Central memory CD8-positive, alpha-beta T cell (primary cell): ENCODE measurements around the gene TSPAN31.

Experiments used
- ATAC-seq: fragments of 150-1000 bp; cut with Tn5 transposase; replicated peaks from 2 replicates; pipeline ENCODE4 v1.10.0; 2022; ENCODE audit warnings: mild to moderate bottlenecking, moderate FRiP score, moderate number of reproducible peaks; ENCODE audit not compliant: poor library complexity, severe bottlenecking; ENCODE audit errors: extremely low read depth
- DNase-seq, 2 donors: peaks; one replicate each; pipeline ENCODE4 v3.0.0; 2021; ENCODE audit warnings: low spot score in 2 of 2
- H3K27ac Mint-ChIP-seq: one replicate; pipeline ENCODE4 v1.8.0; 2022; ENCODE audit warnings: low read depth, mild to moderate bottlenecking, moderate library complexity, mixed read lengths
- H3K27me3 Mint-ChIP-seq: one replicate; pipeline ENCODE4 v1.8.0; 2022; ENCODE audit warnings: mixed read lengths
- H3K36me3 Mint-ChIP-seq: one replicate; pipeline ENCODE4 v1.8.0; 2022; ENCODE audit warnings: mild to moderate bottlenecking, moderate library complexity, mixed read lengths; ENCODE audit not compliant: insufficient read depth
- H3K4me1 Mint-ChIP-seq: one replicate; pipeline ENCODE4 v1.8.0; 2022; ENCODE audit warnings: mixed read lengths
- H3K4me3 Mint-ChIP-seq: one replicate; pipeline ENCODE4 v1.8.0; 2022; ENCODE audit warnings: mild to moderate bottlenecking, moderate library complexity, mixed read lengths
- H3K9me3 Mint-ChIP-seq: one replicate; pipeline ENCODE4 v1.8.0; 2022; ENCODE audit warnings: mixed read lengths

TSPAN31 gene

DNA sequence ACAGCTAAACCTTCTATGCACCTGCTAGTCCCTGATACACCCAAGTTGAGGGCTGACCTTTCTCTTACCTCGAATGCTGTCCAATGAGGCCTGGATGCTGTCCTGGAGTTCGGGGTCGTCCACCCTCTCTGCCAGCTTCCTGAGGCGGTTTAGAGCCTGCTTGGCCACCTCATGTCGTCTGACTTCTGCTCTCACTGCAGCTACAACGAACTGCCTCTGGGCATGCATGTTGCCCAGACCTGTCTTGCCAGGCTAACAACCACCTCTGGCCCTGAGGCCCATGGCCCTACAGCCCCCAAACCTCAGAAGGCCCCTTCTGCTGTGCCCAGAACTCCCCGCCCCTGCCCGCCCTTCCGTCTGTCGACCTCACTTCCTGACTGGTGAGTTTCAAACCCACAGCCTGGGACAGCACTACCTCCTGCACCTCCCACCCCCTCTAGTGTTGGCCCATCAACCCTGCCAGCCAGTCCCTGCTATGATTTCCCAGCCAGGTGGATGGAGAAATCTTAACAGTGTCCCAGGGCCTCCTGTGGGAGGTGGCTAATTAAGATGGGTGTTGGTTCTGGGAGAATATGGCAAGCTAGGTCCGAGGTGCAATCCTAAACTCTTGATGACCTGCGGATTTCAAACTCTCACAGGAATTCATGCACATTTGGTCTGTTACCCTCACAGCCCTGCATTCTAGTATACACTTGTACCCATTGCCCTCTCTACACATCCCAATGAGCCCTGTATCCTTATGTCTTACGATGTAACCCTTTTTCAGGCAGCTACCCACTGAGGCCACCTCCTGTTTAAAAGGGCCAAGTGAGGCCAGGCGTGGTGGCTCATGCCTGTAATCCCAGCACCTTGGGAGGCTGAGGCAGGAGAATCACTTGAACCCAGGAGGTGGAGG is 2.7 kb upstream of the TSPAN31 start:
- peak; percentile 52 for ATAC-seq
- H3K27me3 Mint-ChIP-seq, result no peaks in the 10 kb centered on the region

DNA sequence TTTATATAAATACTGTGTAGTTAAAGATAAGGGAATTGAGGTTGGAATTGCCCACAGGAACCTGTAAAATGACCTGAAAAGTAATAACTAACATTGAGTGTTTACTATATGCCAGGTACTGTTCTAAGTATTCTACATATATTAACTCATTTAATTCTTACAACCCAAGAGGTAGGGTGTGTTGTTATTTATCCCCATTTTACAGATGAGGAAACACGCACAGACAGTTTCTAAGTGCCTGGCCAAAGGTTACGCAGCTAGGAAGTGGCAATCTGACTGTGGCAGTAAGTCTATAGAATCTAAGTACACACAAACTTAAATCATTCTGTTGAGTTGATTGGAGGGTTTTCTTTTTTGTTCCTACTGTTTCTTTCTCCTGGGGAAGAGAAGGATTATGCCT is 1.1 kb upstream of the TSPAN31 start:
- DNase-seq (no peak), ATAC-seq (no peak)
- Mint-ChIP-seq H3K27me3 (no peaks in the 10 kb centered on the region), H3K4me3 (peak overlapping the region; percentile 86), H3K9me3 (no peaks in the 10 kb centered on the region), H3K27ac (peak overlapping the region; percentile 91), H3K36me3 (peaks cover 46% of the 10 kb centered on the region), H3K4me1 (peaks cover 58% of the 10 kb centered on the region)

More for the DNA sequence above, 2.7 kb upstream of the TSPAN31 start:
- H3K36me3 Mint-ChIP-seq, result peaks cover 35% of the 10 kb centered on the region
- peak; percentile 54 to 64 for DNase-seq
- peak overlapping the region; percentile 83 for H3K4me3 Mint-ChIP-seq
- no peaks in the 10 kb centered on the region for H3K9me3 Mint-ChIP-seq
- peaks cover 59% of the 10 kb centered on the region for H3K4me1 Mint-ChIP-seq
- H3K27ac Mint-ChIP-seq, result peak overlapping the region; percentile 88

DNA sequence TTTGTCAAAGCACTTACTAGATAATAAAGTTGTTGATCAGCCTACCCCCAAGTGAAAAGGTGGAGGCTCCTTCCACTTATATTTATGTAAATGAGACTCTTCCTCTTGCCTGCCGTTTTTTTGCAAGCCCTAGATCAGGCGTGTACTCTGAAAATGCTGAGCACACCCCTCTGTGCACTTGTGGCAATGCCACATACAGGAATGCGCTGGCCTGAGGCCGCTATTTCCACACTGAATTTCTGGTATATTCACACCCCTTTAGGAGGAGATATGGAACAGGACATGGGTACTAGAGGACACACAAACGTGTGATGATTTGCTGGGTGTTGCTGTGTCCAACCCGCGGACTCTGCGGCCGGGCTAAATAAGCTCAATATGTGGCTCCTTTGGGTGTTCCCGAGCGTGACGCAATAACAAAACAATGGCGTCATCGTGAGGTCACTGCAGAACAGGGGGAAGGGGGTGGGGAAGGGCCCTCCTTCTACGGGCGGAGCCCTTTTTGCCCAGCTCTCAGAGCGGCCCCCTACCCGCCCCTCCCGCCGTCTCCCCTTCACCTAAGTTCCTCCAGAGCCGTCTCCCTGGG is 554 bp upstream of the TSPAN31 start:
- peaks cover 55% of the 10 kb centered on the region for H3K4me1 Mint-ChIP-seq
- peak; percentile 22 for ATAC-seq
- peak overlapping the region; percentile 86 for H3K4me3 Mint-ChIP-seq
- no peaks in the 10 kb centered on the region for H3K27me3 Mint-ChIP-seq
- peak; percentile 56 to 68 for DNase-seq
- H3K27ac Mint-ChIP-seq, result peak overlapping the region; percentile 91
- H3K9me3 Mint-ChIP-seq, result no peaks in the 10 kb centered on the region
- H3K36me3 Mint-ChIP-seq, result peaks cover 44% of the 10 kb centered on the region

DNA sequence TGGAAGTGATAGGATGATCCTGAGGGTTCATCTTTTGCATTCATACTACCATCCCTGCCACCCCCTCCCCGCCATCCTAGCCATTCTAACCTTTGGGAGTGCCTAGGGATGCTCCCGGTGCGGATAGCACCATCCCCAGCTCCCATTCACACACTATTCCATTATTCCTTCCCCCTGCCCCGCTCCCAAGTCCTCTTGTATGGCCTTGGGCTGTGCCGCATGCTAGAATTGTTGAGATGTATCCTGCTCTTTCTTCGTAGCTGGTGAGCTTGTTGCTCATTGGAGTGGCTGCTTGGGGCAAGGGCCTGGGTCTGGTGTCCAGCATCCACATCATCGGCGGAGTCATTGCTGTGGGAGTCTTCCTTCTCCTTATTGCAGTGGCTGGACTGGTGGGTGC is 644 bp downstream of the TSPAN31 start:
- peaks cover 49% of the 10 kb centered on the region for H3K4me1 Mint-ChIP-seq

DNA sequence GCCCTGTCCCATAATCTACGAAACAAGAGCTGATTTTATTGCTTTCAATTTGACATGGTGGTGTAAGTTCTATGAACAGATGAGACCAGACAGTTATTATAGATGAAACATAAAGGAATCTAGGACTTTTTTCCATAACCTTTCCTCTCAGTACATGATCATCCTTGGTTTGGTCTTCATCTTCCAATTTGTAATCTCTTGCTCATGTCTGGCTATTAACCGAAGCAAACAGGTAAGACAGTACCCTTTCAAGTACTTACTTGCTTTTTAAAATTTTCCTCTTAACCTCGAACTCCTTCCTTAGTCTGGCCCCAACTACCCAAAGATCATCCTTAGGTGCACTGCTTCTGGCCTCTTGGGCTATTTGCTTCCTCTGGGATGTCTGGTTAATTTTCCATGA is 1.2 kb downstream of the TSPAN31 start:
- H3K27ac Mint-ChIP-seq, result peak overlapping the region; percentile 91
- no peaks in the 10 kb centered on the region for H3K9me3 Mint-ChIP-seq
- ATAC-seq (no peak), DNase-seq (no peak)
- H3K4me1 Mint-ChIP-seq, result peaks cover 45% of the 10 kb centered on the region
- H3K4me3 Mint-ChIP-seq, result peak overlapping the region; percentile 86
- H3K36me3 Mint-ChIP-seq, result peaks cover 40% of the 10 kb centered on the region
- no peaks in the 10 kb centered on the region for H3K27me3 Mint-ChIP-seq

More for the DNA sequence above, 644 bp downstream of the TSPAN31 start:
- Mint-ChIP-seq H3K27ac (peak overlapping the region; percentile 91), H3K9me3 (no peaks in the 10 kb centered on the region), H3K27me3 (no peaks in the 10 kb centered on the region), H3K4me3 (peak overlapping the region; percentile 86), H3K36me3 (peaks cover 41% of the 10 kb centered on the region)
- DNase-seq (no peak), ATAC-seq (no peak)

DNA sequence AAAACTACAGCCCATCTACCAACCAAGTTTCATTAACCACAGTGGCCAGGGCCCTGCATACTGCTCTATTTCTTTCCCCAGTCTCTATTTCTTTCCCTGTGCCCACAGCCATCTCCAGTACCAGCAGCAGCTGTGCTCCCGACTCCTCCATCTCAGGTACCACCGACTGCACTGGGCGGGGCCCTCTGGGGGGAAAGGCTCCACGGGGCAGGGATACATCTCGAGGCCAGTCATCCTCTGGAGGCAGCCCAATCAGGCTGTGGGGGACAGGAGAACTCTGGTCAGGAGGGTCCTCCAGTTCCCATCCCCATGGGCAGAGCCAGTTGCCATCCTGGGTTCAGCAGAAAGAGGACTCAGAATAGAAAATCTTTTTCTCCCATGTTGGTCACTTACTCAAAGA is 4.2 kb downstream of the TSPAN31 start:
- Mint-ChIP-seq H3K27ac (no peak overlapping the region), H3K4me3 (no peak overlapping the region), H3K9me3 (no peaks in the 10 kb centered on the region), H3K4me1 (peaks cover 54% of the 10 kb centered on the region), H3K36me3 (peaks cover 41% of the 10 kb centered on the region), H3K27me3 (no peaks in the 10 kb centered on the region)
- no peak for ATAC-seq
- DNase-seq, result no peak

DNA sequence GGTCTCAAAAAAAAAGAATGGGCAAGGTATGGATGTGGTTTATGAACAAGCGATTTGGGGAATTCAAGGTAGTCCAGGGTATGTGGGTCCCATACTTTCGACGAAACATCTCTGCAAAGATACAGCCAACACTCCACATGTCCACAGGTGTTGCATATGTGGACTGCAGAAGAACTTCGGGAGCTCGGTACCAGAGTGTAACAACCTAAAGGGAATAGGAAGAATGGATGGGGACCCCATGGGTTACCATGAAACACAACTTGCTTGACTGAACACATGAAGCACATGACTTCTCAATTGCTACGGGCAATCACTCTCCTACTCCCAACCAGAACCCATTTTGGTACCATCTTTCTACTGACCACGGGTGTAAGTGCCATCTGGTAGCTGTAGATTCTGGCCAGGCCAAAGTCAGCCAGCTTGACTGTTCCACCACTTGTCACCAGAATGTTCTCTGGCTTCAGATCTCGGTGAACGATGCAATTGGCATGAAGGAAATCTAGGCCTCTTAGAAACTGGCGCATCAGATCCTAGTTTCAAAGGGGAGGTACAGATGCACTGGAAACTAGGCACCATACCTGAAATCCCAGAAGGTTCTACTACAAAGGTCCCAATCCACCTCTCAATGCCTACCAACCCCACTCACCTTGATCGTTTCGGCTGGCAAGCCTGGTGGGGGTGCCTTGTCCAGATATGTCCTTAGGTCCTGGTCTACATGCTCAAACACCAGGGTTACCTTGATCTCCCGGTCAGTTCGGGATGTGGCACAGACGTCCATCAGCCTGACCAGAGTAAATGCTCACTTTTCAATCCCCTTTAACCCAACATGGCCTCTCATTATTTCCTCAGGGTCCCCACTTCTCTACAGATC is 6.0 kb downstream of the TSPAN31 start:
- H3K36me3 Mint-ChIP-seq, result peaks cover 31% of the 10 kb centered on the region
- H3K9me3 Mint-ChIP-seq, result no peaks in the 10 kb centered on the region
- no peak for DNase-seq
- H3K27ac Mint-ChIP-seq, result no peak overlapping the region
- H3K4me1 Mint-ChIP-seq, result peaks cover 45% of the 10 kb centered on the region
- ATAC-seq, result no peak
- no peaks in the 10 kb centered on the region for H3K27me3 Mint-ChIP-seq
- peak overlapping the region; percentile 84 for H3K4me3 Mint-ChIP-seq

DNA sequence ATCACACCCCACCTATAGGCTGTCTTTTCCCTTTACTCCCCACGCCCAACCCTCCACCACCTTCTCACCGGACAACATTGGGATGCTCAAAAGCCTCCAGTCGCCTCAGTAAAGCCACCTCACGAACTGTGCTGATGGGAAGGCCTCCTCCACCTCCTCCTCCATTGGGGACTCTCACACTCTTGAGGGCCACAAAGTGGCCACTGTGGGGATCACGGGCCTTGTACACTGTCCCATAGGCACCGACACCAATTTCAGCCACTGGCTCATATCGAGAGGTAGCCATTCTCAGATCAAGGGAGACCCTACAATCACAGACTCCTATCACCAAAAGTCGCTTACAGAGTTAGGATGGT is 6.6 kb downstream of the TSPAN31 start:
- ATAC-seq (no peak), DNase-seq (no peak)
- H3K4me3 Mint-ChIP-seq, result peak overlapping the region; percentile 84
- peaks cover 45% of the 10 kb centered on the region for H3K4me1 Mint-ChIP-seq
- peak overlapping the region; percentile 80 for H3K27ac Mint-ChIP-seq
- H3K9me3 Mint-ChIP-seq, result no peaks in the 10 kb centered on the region
- peaks cover 36% of the 10 kb centered on the region for H3K36me3 Mint-ChIP-seq
- H3K27me3 Mint-ChIP-seq, result no peaks in the 10 kb centered on the region

DNA sequence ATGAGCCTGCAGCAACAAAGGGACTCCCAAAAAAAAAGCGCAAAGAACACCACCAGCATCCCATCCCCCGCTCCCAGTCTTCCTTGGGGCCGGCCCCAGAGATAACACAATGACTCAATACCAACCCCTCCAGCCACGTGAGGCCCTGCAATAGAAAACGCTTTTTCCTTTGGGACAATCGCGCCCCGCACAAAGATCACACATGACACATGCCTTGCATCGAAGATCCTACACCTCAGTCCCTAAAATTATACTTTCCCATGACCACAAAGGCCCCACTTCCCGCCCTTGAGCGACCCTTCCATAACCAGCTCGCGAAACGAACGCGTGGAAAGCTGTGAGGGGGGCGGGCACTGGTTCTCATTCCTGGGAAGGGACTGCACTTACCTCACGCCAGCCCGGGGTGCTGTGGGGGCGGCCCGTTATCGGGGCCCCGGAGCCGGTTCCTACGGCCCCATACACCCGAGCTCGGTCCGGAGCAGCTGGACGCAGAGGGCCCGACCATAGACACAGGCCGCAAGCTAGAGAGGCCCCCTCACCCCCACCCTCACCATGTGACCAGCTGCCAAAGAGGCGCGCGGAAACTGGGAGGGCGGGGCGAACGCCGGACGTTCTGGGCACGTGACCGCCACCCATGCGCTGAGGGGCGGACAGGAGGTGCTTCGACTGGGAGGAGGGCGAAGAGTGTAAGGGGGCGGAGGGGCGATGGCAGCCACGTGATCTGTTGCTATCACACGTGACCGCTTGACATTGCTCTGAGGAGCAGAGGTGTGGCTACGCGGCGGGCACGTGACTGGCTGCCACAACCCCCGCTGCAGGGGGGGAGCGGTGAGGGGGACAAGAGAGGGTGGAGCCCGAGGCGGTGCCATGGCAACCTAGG is 7.2 kb downstream of the TSPAN31 start, which contains the start of gene CDK4:
Gene CDK4 (minus strand): TSS at position 523 of the 880 bp plus-strand sequence. CDS start 593 bp downstream, outside the sequence.
- Mint-ChIP-seq H3K4me3 (peak within 1 kb of the TSS; percentile 84), H3K36me3 (peaks cover 38% of the 10 kb centered on the region), H3K4me1 (peaks cover 48% of the 10 kb centered on the region), H3K27me3 (no peaks in the 10 kb centered on the region), H3K27ac (peak within 1 kb of the TSS; percentile 80), H3K9me3 (no peaks in the 10 kb centered on the region)
- peak; percentile 81 for ATAC-seq
- DNase-seq, result peak; percentile 95 to 99

DNA sequence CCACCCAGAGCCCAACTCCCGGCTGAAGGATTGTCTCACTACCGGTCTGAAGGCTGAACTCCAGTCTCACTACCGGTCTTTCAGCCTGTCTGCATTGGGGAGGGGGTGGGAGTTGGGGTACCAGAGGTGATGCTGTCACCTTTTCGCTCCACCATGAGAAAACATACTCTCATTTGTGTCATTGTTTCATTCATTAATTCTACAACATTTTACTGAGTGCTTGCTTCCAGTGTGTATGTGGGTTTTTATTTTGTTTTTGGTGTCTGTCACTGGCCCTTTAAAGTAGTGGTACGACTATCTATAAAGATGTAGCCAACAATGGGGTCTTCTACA is 7.8 kb downstream of the TSPAN31 start:
- H3K4me1 Mint-ChIP-seq, result peaks cover 50% of the 10 kb centered on the region
- ATAC-seq, result no peak

DNA sequence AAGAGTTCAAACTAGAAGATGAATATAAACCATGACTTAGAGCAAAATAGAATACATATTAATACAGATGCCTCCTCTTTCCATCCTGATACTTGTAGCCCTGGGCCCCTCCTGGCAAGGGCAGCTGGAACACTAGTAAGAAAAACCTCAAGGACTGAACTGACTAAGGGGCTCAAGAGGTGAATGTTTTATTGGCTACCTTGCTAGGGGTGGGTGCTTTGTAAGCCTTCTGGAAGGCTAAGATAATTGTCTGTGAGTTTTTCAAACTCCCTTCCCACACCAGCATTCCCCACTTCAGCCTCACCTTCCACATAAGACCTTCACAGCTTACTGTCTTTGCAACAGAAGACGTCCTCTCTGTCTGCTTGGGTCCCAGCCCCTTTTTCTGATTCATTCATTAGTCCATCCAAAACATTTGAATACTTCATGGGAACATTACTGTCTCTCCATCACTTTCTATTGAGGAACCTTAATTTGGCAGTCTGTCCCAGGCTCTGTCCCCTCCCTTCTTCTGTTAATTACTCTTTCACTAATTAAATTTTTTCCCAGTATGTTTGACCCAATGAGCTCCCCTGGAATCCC is 9.0 kb downstream of the TSPAN31 start:
- Mint-ChIP-seq H3K27ac (peak overlapping the region; percentile 80), H3K4me1 (peaks cover 56% of the 10 kb centered on the region), H3K4me3 (peak overlapping the region; percentile 77), H3K9me3 (no peaks in the 10 kb centered on the region), H3K36me3 (peaks cover 31% of the 10 kb centered on the region), H3K27me3 (no peaks in the 10 kb centered on the region)
- DNase-seq (no peak), ATAC-seq (no peak)

More for the DNA sequence above, 7.8 kb downstream of the TSPAN31 start:
- H3K36me3 Mint-ChIP-seq, result peaks cover 35% of the 10 kb centered on the region
- peak overlapping the region; percentile 84 for H3K4me3 Mint-ChIP-seq
- H3K27me3 Mint-ChIP-seq, result no peaks in the 10 kb centered on the region
- DNase-seq, result no peak
- peak overlapping the region; percentile 80 for H3K27ac Mint-ChIP-seq
- no peaks in the 10 kb centered on the region for H3K9me3 Mint-ChIP-seq
